PC-9 (cell line): ENCODE measurements around the gene HIVEP2. TPM values are rescaled to one million over a fixed set of nuclear protein-coding genes. Genes with fewer than 3 reads are reported as not detected.

Source experiments
- BruUV-seq: library from RNA; stranded (reverse); fragments of 400-500 nt; replicated peaks from 2 replicates; lab custom pipeline; 2021; lab: Mats Ljungman, UMichigan
- CTCF ChIA-PET: fragments of 300-600 bp; sonication (Branson Sonifier 250); formaldehyde crosslinking; loops from one replicate; lab custom pipeline; 2022; ENCODE audit warnings: antibody characterized with exemption; lab: Charles Lee
- POLR2A ChIA-PET: fragments of 300-600 bp; sonication (Branson Sonifier 250); formaldehyde crosslinking; loops from one replicate; lab custom pipeline; 2022; ENCODE audit warnings: antibody characterized with exemption; ENCODE audit not compliant: unreplicated experiment; lab: Charles Lee
- DNase-seq, 2 experiments: peaks; one replicate each; pipeline versions ENCODE4 v3.0.0 to v3.0.0-alpha.2; 2015 to 2022; ENCODE audit warnings: mixed read lengths in 1 of 2
- H2AFZ ChIP-seq: fragments of 200-600 bp; sonication (generic); 2 replicates; pipeline ENCODE4 v1.8.1; 2017; ENCODE audit warnings: antibody characterized with exemption
- H3F3A ChIP-seq: fragments of 200-600 bp; sonication (generic); 2 replicates; pipeline ENCODE4 v1.8.1; 2017; ENCODE audit warnings: antibody characterized with exemption, mild to moderate bottlenecking, low read depth; ENCODE audit not compliant: insufficient read depth
- H3K27ac ChIP-seq: fragments of 200-600 bp; sonication (generic); 2 replicates; pipeline ENCODE4 v1.6.1; 2016; ENCODE audit warnings: mixed run types
- H3K27me3 ChIP-seq: fragments of 200-600 bp; sonication (generic); 2 replicates; pipeline ENCODE4 v1.6.1; 2016; ENCODE audit warnings: low read depth, mixed run types; ENCODE audit not compliant: insufficient read depth
- H3K36me3 ChIP-seq: fragments of 200-600 bp; sonication (generic); 2 replicates; pipeline ENCODE4 v1.6.1; 2016; ENCODE audit warnings: low read depth, mixed run types
- H3K4me1 ChIP-seq: fragments of 200-600 bp; sonication (generic); replicated peaks from 2 replicates; pipeline ENCODE4 v1.6.1; 2016; ENCODE audit warnings: mixed run types; ENCODE audit not compliant: insufficient read depth
- H3K4me2 ChIP-seq: fragments of 200-600 bp; sonication (generic); 2 replicates; pipeline ENCODE4 v1.6.1; 2017; ENCODE audit warnings: mixed run types
- H3K4me3 ChIP-seq: fragments of 200-600 bp; sonication (generic); 2 replicates; pipeline ENCODE4 v1.6.1; 2016; ENCODE audit warnings: mixed run types
- H3K79me2 ChIP-seq: fragments of 200-600 bp; sonication (generic); 2 replicates; pipeline ENCODE4 v1.6.1; 2017; ENCODE audit warnings: low read depth, mixed run types
- H3K9me2 ChIP-seq: fragments of 200-600 bp; sonication (generic); 2 replicates; pipeline ENCODE4 v1.8.1; 2017; ENCODE audit warnings: mild to moderate bottlenecking; ENCODE audit not compliant: insufficient read depth
- H3K9me3 ChIP-seq: fragments of 200-600 bp; sonication (generic); 2 replicates; pipeline ENCODE4 v1.8.1; 2016; ENCODE audit warnings: low read depth; ENCODE audit not compliant: insufficient read depth
- H4K20me1 ChIP-seq: fragments of 200-600 bp; sonication (generic); 2 replicates; pipeline ENCODE4 v1.8.1; 2017; ENCODE audit not compliant: insufficient read depth
- CTCF ChIP-seq: fragments of 200-600 bp; sonication (generic); conservative IDR thresholded peaks from 2 replicates; pipeline ENCODE4 v1.6.1; 2017; ENCODE audit warnings: mixed run types, antibody characterized with exemption, mild to moderate bottlenecking, moderate library complexity
- EZH2 ChIP-seq: fragments of 200-600 bp; sonication (generic); IDR thresholded peaks from 2 replicates; pipeline ENCODE4 v1.8.0; 2017; ENCODE audit warnings: antibody characterized with exemption, low read depth
- intact Hi-C: fragments of 100-400 bp; cut with micrococcal nuclease; formaldehyde crosslinking; loops from one replicate; pipeline ENCODE4 v1.10.0; 2022; ENCODE audit not compliant: unreplicated experiment
- total RNA-seq: library from RNA; stranded (reverse); gene quantifications from 2 replicates; pipeline ENCODE4 v1.2.3, GENCODE V29; 2021

HIVEP2 gene
- total RNA-seq, 1 experiment from 2014 or later = 10.3 TPM

DNA sequence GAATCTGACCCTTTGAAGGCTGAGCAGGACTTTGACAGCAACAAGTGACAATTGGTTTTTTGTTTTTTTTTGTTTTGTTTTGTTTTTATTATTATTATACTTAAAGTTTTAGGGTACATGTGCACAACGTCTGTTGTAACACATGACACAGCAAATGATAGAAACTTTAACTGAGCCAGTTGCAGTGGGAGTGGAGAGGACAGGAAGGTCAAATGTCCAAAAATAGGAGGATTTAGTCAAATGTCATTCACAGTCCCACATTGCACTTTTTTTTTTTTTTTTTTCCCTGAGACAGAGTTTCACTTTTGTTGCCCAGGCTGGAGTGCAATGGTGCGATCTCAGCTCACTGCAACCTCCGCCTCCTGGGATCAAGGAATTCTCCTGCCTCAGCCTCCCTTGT, 223.0 kb downstream of the HIVEP2 start:
- Histone ChIP-seq H3K4me3 (no peak overlapping the region), H3K27ac (no peak overlapping the region), H3F3A (no peaks in the 10 kb centered on the region), H2AFZ (no peak overlapping the region), H3K9me2 (no peaks in the 10 kb centered on the region), H4K20me1 (no peaks in the 10 kb centered on the region), H3K4me2 (no peak overlapping the region), H3K27me3 (no peaks in the 10 kb centered on the region), H3K79me2 (no peaks in the 10 kb centered on the region), H3K4me1 (peaks cover 16% of the 10 kb centered on the region), H3K9me3 (peaks cover 10% of the 10 kb centered on the region; the same call in 1 of the 2 replicates), H3K36me3 (no peaks in the 10 kb centered on the region)
- DNase-seq = no peak
- BruUV-seq = no TSS peak
- intact Hi-C loops = no loop called here
- ChIA-PET CTCF (no interaction called here), POLR2A (no interaction called here)
- no peak for TF ChIP-seq EZH2
- TF ChIP-seq CTCF = no peak

DNA sequence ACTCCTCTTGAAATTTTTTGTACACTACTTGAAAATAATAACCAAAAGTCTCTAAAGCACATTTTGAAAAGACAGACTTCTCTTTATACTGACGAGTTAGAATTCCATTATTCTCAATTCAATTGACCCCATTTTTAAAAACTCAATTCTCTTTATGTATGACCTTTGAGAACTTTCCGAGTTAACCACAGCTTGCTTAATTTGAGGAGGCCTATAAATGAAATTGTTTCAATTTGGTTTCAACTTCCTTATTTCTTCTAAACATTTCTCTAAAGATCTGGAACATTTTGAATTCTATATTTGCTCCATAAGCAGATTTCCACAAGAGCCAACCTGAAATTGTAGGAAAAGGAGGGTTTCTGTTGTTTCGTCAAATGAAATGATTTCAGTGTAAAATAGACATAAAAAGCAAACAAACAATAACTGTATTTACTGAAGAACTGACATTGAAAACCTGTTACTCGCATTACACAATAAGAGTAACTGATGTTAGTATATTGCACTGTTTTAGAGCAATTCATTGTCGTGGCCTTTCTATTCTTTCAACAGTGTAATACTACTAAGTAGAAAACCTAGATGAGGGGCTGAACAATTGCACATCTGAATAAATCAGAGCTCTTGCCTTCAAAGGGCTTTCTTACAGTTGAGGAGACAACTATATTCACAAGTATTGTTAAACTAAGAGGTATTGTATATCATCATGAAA, 223.6 kb downstream of the HIVEP2 start:
- H3K27ac ChIP-seq = no peak overlapping the region
- H3K4me2 ChIP-seq = no peak overlapping the region
- H4K20me1 ChIP-seq = no peaks in the 10 kb centered on the region
- no peak overlapping the region for H3K4me3 ChIP-seq
- intact Hi-C loops = no loop called here
- no peaks in the 10 kb centered on the region for H3K79me2 ChIP-seq
- no peak overlapping the region for H2AFZ ChIP-seq
- H3K9me3 ChIP-seq = peaks cover 10% of the 10 kb centered on the region; the same call in 1 of the 2 replicates
- H3K9me2 ChIP-seq = no peaks in the 10 kb centered on the region
- no peaks in the 10 kb centered on the region for H3K36me3 ChIP-seq
- H3F3A ChIP-seq = no peaks in the 10 kb centered on the region
- ChIA-PET CTCF (interaction anchor here (0.5 kb wide), 1 partner anchor 704 kb away, joined by 3 read pairs; no protein-coding TSS in a partner anchor), POLR2A (no interaction called here)
- no TSS peak for BruUV-seq
- TF ChIP-seq CTCF (no peak), EZH2 (no peak)
- no peak for DNase-seq
- H3K4me1 ChIP-seq = peaks cover 9% of the 10 kb centered on the region
- H3K27me3 ChIP-seq = no peaks in the 10 kb centered on the region

GRCh38 chr6:142718667-142719191, 226.2 kb downstream of the HIVEP2 start:
- no peaks in the 10 kb centered on the region for H4K20me1 ChIP-seq
- H2AFZ ChIP-seq = no peak overlapping the region
- POLR2A ChIA-PET = no interaction called here
- no peaks in the 10 kb centered on the region for H3K27me3 ChIP-seq
- no peaks in the 10 kb centered on the region for H3K9me2 ChIP-seq
- H3K9me3 ChIP-seq = peaks cover 10% of the 10 kb centered on the region; the same call in 1 of the 2 replicates
- TF ChIP-seq EZH2 (no peak), CTCF (no peak)
- H3K27ac ChIP-seq = no peak overlapping the region
- DNase-seq = no peak
- CTCF ChIA-PET = no interaction called here
- no TSS peak for BruUV-seq
- intact Hi-C loops = no loop called here
- no peaks in the 10 kb centered on the region for H3K79me2 ChIP-seq
- H3K4me3 ChIP-seq = no peak overlapping the region
- H3F3A ChIP-seq = no peaks in the 10 kb centered on the region
- no peaks in the 10 kb centered on the region for H3K36me3 ChIP-seq
- no peaks in the 10 kb centered on the region for H3K4me1 ChIP-seq
- H3K4me2 ChIP-seq = no peak overlapping the region
